Neural progenitor cell (in vitro differentiated cells): Measurements from ENCODE around the gene NFASC. TPM values are rescaled to one million over a fixed set of nuclear protein-coding genes. Genes with fewer than 3 reads are reported as not detected.

ENCODE experiments used
- DNase-seq: peaks from one replicate; pipeline ENCODE4 v3.0.0-alpha.2; 2016; ENCODE audit warnings: low spot score
- H2AFZ ChIP-seq: fragments of 200-600 bp; sonication (generic); replicated peaks from 2 replicates; pipeline ENCODE4 v1.6.1; 2016; ENCODE audit warnings: antibody characterized with exemption
- H3F3A ChIP-seq: fragments of 200-600 bp; sonication (generic); 2 replicates; pipeline ENCODE4 v1.6.1; 2016; ENCODE audit warnings: antibody characterized with exemption, low read depth
- H3K27ac ChIP-seq: fragments of 200-600 bp; sonication (generic); 2 replicates; pipeline ENCODE4 v1.5.1; 2016; ENCODE audit warnings: mild to moderate bottlenecking
- H3K27me3 ChIP-seq: fragments of 200-600 bp; sonication (generic); 2 replicates; pipeline ENCODE4 v1.6.1; 2016; ENCODE audit warnings: mild to moderate bottlenecking, moderate library complexity
- H3K36me3 ChIP-seq: fragments of 200-600 bp; sonication (generic); 2 replicates; pipeline ENCODE4 v1.5.1; 2016
- H3K4me1 ChIP-seq: fragments of 200-600 bp; sonication (generic); 2 replicates; pipeline ENCODE4 v1.6.1; 2016; ENCODE audit warnings: mixed run types
- H3K4me2 ChIP-seq: fragments of 200-600 bp; sonication (generic); 2 replicates; pipeline ENCODE4 v1.6.1; 2016
- H3K4me3 ChIP-seq: fragments of 200-600 bp; sonication (generic); 2 replicates; pipeline ENCODE4 v1.5.1; 2016
- H3K79me2 ChIP-seq: fragments of 200-600 bp; sonication (generic); 2 replicates; pipeline ENCODE4 v1.6.1; 2016; ENCODE audit warnings: low read depth
- H3K9ac ChIP-seq: fragments of 200-600 bp; sonication (generic); 2 replicates; pipeline ENCODE4 v1.6.1; 2016
- H3K9me3 ChIP-seq: fragments of 200-600 bp; sonication (generic); 2 replicates; pipeline ENCODE4 v1.5.1; 2016; ENCODE audit warnings: low read depth
- H4K20me1 ChIP-seq: fragments of 200-600 bp; sonication (generic); 2 replicates; pipeline ENCODE4 v1.6.1; 2016; ENCODE audit warnings: low read depth
- H3K27ac Mint-ChIP-seq: 3 replicates; pipeline ENCODE4 v1.8.0; 2021; ENCODE audit warnings: mixed read lengths
- H3K27me3 Mint-ChIP-seq: 2 replicates; pipeline ENCODE4 v1.8.0; 2022; ENCODE audit warnings: low read depth, mild to moderate bottlenecking, inconsistent platforms, moderate library complexity, mixed read lengths; ENCODE audit not compliant: insufficient read depth
- H3K36me3 Mint-ChIP-seq: 3 replicates; pipeline ENCODE4 v1.8.0; 2021; ENCODE audit warnings: mixed read lengths
- H3K4me1 Mint-ChIP-seq: 3 replicates; pipeline ENCODE4 v1.8.0; 2021; ENCODE audit warnings: mixed read lengths
- H3K4me3 Mint-ChIP-seq: 3 replicates; pipeline ENCODE4 v1.8.0; 2021; ENCODE audit warnings: mild to moderate bottlenecking, moderate library complexity, mixed read lengths
- H3K9me3 Mint-ChIP-seq: 3 replicates; pipeline ENCODE4 v1.8.0; 2020; ENCODE audit warnings: mixed read lengths
- EZH2 ChIP-seq: fragments of 200-600 bp; sonication (generic); IDR thresholded peaks from 2 replicates; pipeline ENCODE4 v1.6.1; 2017; ENCODE audit warnings: antibody characterized with exemption, mild to moderate bottlenecking, moderate library complexity
- EZH2phosphoT487 ChIP-seq: fragments of 200-600 bp; sonication (generic); IDR thresholded peaks from 2 replicates; pipeline ENCODE4 v1.6.1; 2017; ENCODE audit warnings: antibody characterized with exemption
- total RNA-seq: library from RNA; depleted of rRNA; stranded (reverse); fragments of >200 nt; gene quantifications from 2 replicates; pipeline ENCODE4 v1.2.3, GENCODE V29; 2015; ENCODE audit warnings: low replicate concordance
- TF ChIP-seq, protein P1 (sequence below): fragments of 200-600 bp; sonication (generic); IDR thresholded peaks from 2 replicates; pipeline ENCODE4 v1.5.1; 2017; ENCODE audit warnings: antibody characterized with exemption, mild to moderate bottlenecking

The NFASC gene
- total RNA-seq, 1 donor from 2014 or later = 2.5 TPM

DNA sequence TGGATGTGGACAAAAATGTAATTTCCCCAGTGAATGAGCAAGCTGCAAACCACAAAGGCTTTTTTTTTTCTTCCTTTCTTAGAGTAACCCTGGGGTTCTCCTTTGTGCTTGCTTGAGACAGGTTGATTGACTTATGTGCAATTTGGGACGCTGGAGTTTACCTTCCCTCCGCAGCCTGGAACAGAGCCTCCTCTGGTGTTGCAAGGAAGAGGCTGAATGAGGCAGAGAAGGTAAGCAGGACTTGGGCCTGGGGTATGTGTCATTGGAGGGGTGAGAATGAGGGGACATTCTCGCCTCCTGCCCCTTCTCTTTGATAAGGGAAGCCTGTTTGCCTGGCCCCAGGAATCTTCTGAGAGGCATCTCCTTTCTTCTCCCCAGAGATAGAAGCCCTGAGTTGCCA is 49.8 kb downstream of the NFASC start:
- peak; percentile 58 for DNase-seq
- Mint-ChIP-seq H3K27ac (no peak overlapping the region), H3K36me3 (no peaks in the 10 kb centered on the region), H3K4me3 (no peak overlapping the region), H3K9me3 (peaks cover 7% of the 10 kb centered on the region), H3K4me1 (peaks cover 48% of the 10 kb centered on the region), H3K27me3 (peaks cover 11% of the 10 kb centered on the region)
- Histone ChIP-seq H3K9me3 (no peaks in the 10 kb centered on the region), H3K4me2 (no peak overlapping the region), H3K27me3 (no peaks in the 10 kb centered on the region), H3K4me3 (no peak overlapping the region), H3F3A (peaks cover 26% of the 10 kb centered on the region), H3K9ac (no peak overlapping the region), H2AFZ (no peak overlapping the region), H3K36me3 (no peaks in the 10 kb centered on the region), H3K27ac (no peak overlapping the region), H3K79me2 (no peaks in the 10 kb centered on the region), H4K20me1 (no peaks in the 10 kb centered on the region), H3K4me1 (peaks cover 32% of the 10 kb centered on the region)
- TF ChIP-seq, protein P1, sequence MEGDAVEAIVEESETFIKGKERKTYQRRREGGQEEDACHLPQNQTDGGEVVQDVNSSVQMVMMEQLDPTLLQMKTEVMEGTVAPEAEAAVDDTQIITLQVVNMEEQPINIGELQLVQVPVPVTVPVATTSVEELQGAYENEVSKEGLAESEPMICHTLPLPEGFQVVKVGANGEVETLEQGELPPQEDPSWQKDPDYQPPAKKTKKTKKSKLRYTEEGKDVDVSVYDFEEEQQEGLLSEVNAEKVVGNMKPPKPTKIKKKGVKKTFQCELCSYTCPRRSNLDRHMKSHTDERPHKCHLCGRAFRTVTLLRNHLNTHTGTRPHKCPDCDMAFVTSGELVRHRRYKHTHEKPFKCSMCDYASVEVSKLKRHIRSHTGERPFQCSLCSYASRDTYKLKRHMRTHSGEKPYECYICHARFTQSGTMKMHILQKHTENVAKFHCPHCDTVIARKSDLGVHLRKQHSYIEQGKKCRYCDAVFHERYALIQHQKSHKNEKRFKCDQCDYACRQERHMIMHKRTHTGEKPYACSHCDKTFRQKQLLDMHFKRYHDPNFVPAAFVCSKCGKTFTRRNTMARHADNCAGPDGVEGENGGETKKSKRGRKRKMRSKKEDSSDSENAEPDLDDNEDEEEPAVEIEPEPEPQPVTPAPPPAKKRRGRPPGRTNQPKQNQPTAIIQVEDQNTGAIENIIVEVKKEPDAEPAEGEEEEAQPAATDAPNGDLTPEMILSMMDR = no peak
- TF ChIP-seq EZH2 = no peak
- no peak for TF ChIP-seq EZH2phosphoT487

DNA sequence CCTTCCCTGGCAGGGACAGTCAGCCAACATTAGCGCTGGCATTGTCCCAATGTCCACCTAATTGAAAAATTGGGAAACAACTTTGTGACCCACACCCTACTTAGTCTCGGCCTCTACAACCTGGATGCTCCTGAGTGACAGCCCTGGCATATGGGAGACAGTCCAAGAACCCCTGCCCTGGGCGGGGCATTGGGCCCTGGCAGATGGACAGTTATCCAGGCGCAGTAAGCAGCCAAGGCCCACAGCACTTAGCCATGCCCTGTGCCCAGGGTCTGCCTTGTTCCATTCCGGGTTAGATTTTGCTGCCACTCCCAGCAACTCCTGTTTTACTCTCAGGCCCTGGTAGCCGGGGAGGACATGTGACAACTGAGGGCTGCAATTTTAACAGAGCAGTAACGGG is 50.3 kb downstream of the NFASC start:
- Histone ChIP-seq H3K79me2 (no peaks in the 10 kb centered on the region), H3K27ac (no peak overlapping the region), H3K4me2 (no peak overlapping the region), H4K20me1 (no peaks in the 10 kb centered on the region), H3K27me3 (no peaks in the 10 kb centered on the region), H3F3A (peaks cover 26% of the 10 kb centered on the region), H2AFZ (no peak overlapping the region), H3K9ac (no peak overlapping the region), H3K36me3 (no peaks in the 10 kb centered on the region), H3K9me3 (no peaks in the 10 kb centered on the region), H3K4me3 (no peak overlapping the region), H3K4me1 (peaks cover 32% of the 10 kb centered on the region)
- TF ChIP-seq EZH2 = no peak
- TF ChIP-seq EZH2phosphoT487 = no peak
- TF ChIP-seq, protein P1 = no peak
- Mint-ChIP-seq H3K4me1 (peaks cover 51% of the 10 kb centered on the region), H3K27ac (no peak overlapping the region), H3K9me3 (peaks cover 7% of the 10 kb centered on the region), H3K36me3 (no peaks in the 10 kb centered on the region), H3K27me3 (peaks cover 11% of the 10 kb centered on the region), H3K4me3 (no peak overlapping the region)
- DNase-seq = no peak

- Mint-ChIP-seq H3K36me3 (no peaks in the 10 kb centered on the region), H3K4me1 (peaks cover 51% of the 10 kb centered on the region), H3K4me3 (no peak overlapping the region), H3K27ac (no peak overlapping the region), H3K9me3 (peaks cover 7% of the 10 kb centered on the region), H3K27me3 (peaks cover 13% of the 10 kb centered on the region)
- H3K4me2 ChIP-seq = no peak overlapping the region
- no peak overlapping the region for H3K4me3 ChIP-seq
- no peak overlapping the region for H3K9ac ChIP-seq
- H3K27me3 ChIP-seq = no peaks in the 10 kb centered on the region
- H3K79me2 ChIP-seq = no peaks in the 10 kb centered on the region
- no peak for DNase-seq
- no peaks in the 10 kb centered on the region for H3K9me3 ChIP-seq
- H2AFZ ChIP-seq = no peak overlapping the region
- no peaks in the 10 kb centered on the region for H4K20me1 ChIP-seq
- H3K36me3 ChIP-seq = no peaks in the 10 kb centered on the region
- H3F3A ChIP-seq = peaks cover 26% of the 10 kb centered on the region
- peaks cover 32% of the 10 kb centered on the region for H3K4me1 ChIP-seq
- H3K27ac ChIP-seq = no peak overlapping the region
- TF ChIP-seq, protein P1 = no peak
- TF ChIP-seq EZH2 (no peak), EZH2phosphoT487 (no peak)
Measured at GRCh38 chr1:204921855-204922516, 51.3 kb downstream of the NFASC start.
